NCI-H1105 (cell line): ENCODE measurements around the gene COMTD1.
"Not testable (repeated sequence)": the region's sequence is repeated elsewhere in the genome, so short reads cannot be mapped to it uniquely, and the experiment has no call there.

Source experiments
- DNase-seq: peaks from one replicate; lab custom pipeline; 2025; lab: John Stamatoyannopoulos, UW

Gene COMTD1

DNA sequence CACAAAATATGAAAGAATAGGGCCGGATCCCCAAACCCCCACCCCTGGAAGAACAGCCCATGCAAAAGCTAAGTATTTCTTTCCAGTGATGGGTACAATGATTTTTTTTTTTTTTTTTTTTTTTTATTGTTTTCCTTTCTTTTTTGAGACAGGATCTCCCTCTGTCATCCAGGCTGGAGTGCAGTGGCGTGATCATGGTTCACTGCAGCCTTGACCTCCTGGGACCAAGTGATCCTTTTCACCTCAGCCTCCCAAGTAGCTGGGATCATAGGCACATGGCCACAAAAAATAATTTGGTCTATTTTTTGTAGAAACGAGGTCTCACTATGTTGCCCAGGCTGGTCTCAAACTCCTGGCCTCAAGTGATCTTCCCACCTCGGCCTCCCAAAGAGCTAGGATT lies 41.1 kb downstream of the COMTD1 start:
- DNase-seq = not testable (repeated sequence)

DNA sequence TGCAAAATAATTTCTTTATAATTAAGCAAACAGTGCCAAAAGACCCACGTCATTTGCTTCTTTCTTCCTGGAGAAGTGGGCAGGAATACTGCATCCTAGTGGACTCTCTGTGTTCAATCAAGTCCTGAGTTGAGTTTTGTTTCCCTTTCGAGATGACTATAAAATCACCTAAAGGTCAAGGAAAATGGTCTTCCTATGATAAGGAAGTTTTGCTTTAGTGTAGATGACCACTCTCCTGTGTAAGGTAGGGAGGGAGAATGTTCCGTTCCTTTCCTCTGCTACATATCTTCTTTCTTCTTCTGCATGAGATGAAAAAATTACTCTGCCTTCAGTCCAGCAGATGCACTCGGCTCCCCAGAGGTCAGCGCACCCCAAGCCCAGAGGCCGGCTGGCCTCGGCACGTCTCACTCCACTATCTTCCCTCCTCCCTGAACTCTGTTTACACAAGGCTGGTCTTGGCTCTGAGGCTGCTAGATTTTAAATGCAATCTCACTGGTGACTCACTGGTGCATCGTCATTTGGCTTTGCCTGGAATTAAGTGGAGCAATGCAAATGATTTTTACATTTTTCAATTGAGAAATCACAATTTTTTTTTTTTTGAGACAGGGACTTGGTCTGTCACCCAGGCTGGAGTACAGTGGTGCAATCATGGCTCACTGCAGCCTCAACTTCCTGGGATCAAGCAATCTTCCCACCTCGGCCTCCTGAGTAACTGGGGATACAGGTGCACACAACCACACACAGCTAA lies 43.8 kb downstream of the COMTD1 start:
- DNase-seq = no peak

DNA sequence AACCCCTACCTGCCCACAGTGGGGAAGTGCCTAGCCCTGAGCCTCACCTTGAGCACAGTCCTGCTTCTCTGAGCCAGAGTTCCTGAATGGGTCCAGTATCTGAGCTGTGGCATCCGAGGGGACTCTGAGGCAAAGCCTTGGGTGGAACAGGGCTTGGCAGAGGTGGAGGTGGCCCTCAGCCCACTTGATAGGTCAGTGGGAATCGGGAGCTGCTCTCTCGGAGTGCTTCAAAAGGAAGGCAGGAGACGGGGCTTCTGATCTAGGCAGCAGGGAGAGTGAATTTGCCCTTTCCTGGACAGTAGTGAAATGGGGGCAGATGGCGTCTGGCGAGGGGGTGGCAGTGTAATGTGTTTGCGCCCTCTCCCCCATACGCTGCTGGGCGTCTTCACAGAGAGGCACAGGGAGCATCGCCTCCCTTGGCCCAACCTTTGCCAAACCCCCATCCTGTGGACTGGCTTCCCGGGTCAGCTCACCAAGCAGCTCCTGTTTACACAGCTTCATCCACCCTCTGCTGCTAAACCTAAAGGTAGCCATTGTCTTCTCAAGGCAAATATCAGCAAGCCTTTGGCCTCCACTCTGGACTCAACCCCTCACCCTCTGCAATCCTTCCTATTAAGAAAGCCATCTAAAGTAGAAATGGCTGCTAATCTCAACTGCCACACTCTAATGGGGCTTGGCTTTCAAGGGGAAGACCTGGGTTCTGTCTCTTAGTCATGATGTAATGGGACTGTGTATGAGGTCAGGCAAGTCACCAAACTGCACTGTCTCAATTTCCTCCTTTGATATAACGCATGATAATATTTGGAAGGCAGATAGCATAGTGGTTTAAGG lies 46.3 kb downstream of the COMTD1 start:
- no peak for DNase-seq

DNA sequence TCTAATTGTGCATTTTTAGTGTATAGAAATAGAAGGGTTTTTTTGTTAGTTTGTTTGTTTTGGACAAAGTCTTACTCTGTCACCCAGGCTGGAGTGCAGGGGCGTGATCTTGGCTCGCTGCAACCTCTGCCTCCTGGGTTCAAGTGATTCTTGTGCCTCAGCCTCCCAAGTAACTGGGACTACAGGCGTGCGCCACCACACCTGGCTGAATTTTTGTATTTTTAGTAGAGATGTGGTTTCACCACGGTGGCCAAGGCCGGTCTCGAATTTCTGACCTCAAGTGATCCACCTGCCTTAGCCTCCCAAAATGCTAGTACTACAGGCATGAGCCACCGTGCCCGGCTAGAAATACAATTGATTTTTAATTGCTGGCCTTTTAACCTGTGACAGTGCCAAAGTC lies 47.2 kb downstream of the COMTD1 start:
- DNase-seq = not testable (repeated sequence)

DNA sequence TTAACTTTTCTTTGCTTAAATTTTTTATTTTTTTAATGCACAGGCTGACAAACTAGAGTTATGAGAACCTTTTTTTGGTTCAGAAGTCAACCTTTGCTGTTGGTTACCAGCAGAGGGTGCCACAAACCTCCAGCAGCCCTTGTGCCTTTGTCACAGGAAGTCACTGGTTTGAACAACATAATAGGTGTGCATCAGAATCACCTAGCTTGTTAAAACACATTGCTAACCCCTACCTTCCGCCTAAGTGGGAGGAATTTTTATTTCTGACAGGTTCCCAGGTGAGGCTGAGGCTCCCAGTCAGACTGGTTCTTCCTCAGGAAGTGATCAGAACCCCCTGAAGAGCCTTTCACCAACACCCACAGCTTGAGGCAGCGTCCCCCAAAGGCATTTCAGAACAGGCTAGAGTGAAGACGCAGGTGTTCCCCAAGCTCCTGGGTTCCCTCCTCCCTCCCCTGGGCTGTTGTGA lies 47.8 kb downstream of the COMTD1 start:
- no peak for DNase-seq

DNA sequence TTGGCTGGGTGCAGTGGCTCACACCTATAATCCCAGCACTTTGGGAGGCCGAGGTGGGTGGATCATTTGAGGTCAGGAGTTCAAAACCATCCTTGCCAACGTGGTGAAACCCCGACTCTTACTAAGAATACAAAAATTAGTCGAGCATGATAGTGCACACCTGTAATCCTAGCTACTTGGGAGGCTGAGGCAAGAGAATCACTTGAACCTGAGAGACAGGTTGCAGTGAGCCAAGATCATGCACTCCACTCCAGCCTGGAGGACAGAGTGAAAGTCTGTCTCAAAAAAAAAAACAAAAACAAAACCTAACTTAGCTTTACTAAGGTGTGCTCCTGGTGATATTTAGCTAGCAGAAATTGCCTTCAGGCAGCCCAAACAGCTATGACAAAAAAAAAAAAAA lies 49.4 kb downstream of the COMTD1 start:
- DNase-seq = no peak
